ENCODE data around the gene HDGF.
A peak's percentile ranks its signal among the peaks of the same experiment; 100 is the strongest.

The HDGF gene

GRCh38 chr1:156751451-156751756, at the start of gene HDGF:
HDGF (minus strand) TSS chr1:156751675; CDS start chr1:156751429, 246 bp downstream.
- DNase-seq: no peak

GRCh38 chr1:156797212-156797871, 45.9 kb upstream of the HDGF start:
- peak; percentile 45 for DNase-seq

- peak; percentile 91 for DNase-seq
These were observed 45.0 kb upstream of the HDGF start for GRCh38 chr1:156796340-156797097.

GRCh38 chr1:156795787-156796186, 44.3 kb upstream of the HDGF start:
- peak; percentile 93 for DNase-seq

GRCh38 chr1:156795374-156795733, 43.9 kb upstream of the HDGF start:
- no peak for DNase-seq

- DNase-seq: peak; percentile 80
These were observed 43.3 kb upstream of the HDGF start for GRCh38 chr1:156794506-156795373.

GRCh38 chr1:156789621-156790318, 38.3 kb upstream of the HDGF start:
- no peak for DNase-seq

- DNase-seq: no peak
These were observed 36.7 kb upstream of the HDGF start for GRCh38 chr1:156788136-156788535.

GRCh38 chr1:156786640-156787039, 35.2 kb upstream of the HDGF start:
- DNase-seq: no peak

- no peak for DNase-seq
These were observed 34.0 kb upstream of the HDGF start for GRCh38 chr1:156785458-156785857.

GRCh38 chr1:156781585-156782186, 30.2 kb upstream of the HDGF start:
- no peak for DNase-seq

- no peak for DNase-seq
These were observed 26.1 kb upstream of the HDGF start for GRCh38 chr1:156777573-156777972.

GRCh38 chr1:156776942-156777341, 25.5 kb upstream of the HDGF start:
- no peak for DNase-seq

GRCh38 chr1:156775799-156776198, 24.3 kb upstream of the HDGF start:
- no peak for DNase-seq

- no peak for DNase-seq
These were observed 22.1 kb upstream of the HDGF start for GRCh38 chr1:156773607-156774006.

GRCh38 chr1:156772728-156773497, 21.4 kb upstream of the HDGF start:
- no peak for DNase-seq

GRCh38 chr1:156772222-156772621, 20.7 kb upstream of the HDGF start:
- no peak for DNase-seq

- DNase-seq: no peak
These were observed 17.3 kb upstream of the HDGF start for GRCh38 chr1:156768610-156769295.

- no peak for DNase-seq
These were observed 16.6 kb upstream of the HDGF start for GRCh38 chr1:156767879-156768604.

- DNase-seq: peak; percentile 100
These were observed 15.8 kb upstream of the HDGF start, which contains the start of gene PRCC for GRCh38 chr1:156767101-156767878. PRCC (plus strand) TSS chr1:156767535; CDS start chr1:156767772, 237 bp downstream.

Measured in MV-4-11 (cell line).